ELF-1 (cell line): Measurements from ENCODE around the gene KBTBD3.

ENCODE experiments used
- DNase-seq: peaks from one replicate; pipeline ENCODE4 v3.0.0-alpha.2; 2016; ENCODE audit warnings: low read depth, low spot score

KBTBD3 gene, protein sequence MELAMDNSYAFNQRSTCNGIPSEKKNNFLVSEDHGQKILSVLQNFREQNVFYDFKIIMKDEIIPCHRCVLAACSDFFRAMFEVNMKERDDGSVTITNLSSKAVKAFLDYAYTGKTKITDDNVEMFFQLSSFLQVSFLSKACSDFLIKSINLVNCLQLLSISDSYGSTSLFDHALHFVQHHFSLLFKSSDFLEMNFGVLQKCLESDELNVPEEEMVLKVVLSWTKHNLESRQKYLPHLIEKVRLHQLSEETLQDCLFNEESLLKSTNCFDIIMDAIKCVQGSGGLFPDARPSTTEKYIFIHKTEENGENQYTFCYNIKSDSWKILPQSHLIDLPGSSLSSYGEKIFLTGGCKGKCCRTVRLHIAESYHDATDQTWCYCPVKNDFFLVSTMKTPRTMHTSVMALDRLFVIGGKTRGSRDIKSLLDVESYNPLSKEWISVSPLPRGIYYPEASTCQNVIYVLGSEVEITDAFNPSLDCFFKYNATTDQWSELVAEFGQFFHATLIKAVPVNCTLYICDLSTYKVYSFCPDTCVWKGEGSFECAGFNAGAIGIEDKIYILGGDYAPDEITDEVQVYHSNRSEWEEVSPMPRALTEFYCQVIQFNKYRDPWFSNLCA

GRCh38 chr11:106076919-106077608 is at the start of gene KBTBD3:
TSS of gene KBTBD3 (minus strand) at chr11:106077347. CDS start at chr11:106059097, 18,250 bp downstream.
- DNase-seq = peak; percentile 99

- DNase-seq = peak; percentile 50
These were observed 44.6 kb upstream of the KBTBD3 start for GRCh38 chr11:106121570-106122320.

DNA sequence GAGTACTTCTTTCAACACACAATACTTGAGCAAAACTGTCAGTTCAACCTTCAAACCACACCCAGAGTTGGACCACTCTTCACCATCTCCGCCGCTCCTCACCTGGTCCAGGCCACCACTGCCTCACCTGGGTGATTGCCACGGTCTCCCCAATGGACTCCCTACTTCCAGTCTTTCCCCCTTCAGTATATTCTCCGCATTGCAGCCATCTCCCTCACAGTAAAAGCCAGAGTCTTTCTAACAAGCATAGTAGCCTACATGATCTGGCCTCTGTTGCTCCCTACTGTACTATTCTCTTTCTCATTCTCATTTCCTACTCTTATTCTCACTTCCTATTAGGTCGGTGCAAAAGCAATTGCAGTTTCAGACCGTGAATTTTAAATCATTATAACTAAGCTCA is 28.8 kb upstream of the KBTBD3 start:
- DNase-seq = no peak

DNA sequence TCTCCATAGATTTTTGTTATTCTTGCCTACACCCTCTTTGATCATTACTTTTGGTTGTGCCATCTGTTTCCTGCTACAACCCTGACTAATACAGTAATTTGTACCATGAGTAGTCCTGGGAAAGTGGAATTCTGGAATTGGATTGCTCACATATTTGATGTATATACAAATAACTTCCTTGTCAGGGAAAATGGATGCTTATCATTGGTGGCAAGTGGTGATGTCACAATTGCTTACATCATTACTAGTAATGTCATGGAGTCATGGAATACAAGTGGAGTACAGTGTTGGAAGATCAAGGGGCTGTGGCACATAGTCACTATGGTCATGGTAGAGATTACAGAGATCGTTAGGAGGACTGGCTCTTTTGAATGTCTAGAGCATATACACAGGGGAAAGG is 24.7 kb upstream of the KBTBD3 start:
- no peak for DNase-seq

- DNase-seq = no peak
These were observed 24.2 kb upstream of the KBTBD3 start for GRCh38 chr11:106101370-106101769.

GRCh38 chr11:106098893-106099553 is 21.9 kb upstream of the KBTBD3 start:
- DNase-seq = no peak

DNA sequence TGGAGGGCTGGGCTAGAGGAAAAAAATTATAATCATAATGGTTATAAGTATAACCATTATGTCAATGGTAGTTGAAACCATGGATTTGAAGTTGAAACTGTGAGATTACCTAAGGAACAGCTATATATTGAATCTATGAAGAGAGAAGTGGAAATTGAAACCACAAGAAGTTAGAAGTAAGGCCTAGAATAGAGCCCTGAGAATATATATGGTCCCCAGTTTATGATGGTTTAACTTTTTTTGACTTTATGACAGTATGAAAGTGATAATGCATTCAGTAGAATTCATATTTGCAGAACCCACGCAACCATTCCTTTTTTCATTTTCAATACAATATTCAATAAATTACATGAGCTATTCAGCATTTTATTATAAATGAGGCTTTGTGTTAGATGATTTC is 15.3 kb upstream of the KBTBD3 start:
- DNase-seq = no peak

GRCh38 chr11:106091480-106092123 is 14.5 kb upstream of the KBTBD3 start:
- no peak for DNase-seq

GRCh38 chr11:106088896-106089295 is 11.7 kb upstream of the KBTBD3 start:
- no peak for DNase-seq

- peak; percentile 4 for DNase-seq
These were observed 10.8 kb upstream of the KBTBD3 start for GRCh38 chr11:106087815-106088435.

DNA sequence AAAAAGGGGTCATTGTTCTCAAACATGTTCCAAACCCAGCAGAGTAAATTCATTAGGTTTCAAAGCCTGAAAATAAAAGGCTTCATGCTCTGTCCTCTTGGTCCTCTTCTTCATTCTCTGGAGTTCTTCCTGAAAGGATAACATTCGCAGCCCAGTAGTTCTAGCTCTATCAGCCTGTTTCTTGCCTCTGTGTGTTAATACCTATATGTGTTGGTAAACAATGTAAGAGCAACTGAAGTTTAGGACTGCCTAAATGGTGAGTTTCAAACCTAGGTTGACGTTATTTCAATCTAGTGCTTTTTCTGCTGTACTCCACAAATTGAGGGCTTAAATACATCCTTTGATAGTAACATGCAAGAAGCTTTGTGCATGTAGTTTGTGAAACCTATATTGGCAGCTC is 9.7 kb upstream of the KBTBD3 start:
- no peak for DNase-seq

- no peak for DNase-seq
These were observed 9.0 kb upstream of the KBTBD3 start for GRCh38 chr11:106086135-106086534.

DNA sequence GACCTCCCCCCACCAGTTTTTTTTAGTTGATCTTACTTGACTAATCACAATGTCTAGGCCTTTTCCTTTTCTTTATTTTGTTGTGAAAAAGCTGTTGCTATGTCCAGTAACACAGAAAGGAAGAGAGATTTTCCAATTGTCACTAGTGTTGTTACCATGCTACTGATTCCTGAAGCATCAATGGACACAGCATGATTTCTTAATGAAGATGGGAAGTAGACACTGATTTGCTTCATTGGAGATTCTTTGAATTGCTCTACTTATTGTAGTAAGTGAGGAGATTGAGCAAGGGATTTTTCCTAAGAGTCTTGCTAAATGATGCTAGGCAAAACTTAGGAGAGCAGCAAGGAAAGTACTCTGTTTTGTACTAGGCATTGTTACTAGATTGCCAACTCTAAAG is 4.9 kb upstream of the KBTBD3 start:
- no peak for DNase-seq

DNA sequence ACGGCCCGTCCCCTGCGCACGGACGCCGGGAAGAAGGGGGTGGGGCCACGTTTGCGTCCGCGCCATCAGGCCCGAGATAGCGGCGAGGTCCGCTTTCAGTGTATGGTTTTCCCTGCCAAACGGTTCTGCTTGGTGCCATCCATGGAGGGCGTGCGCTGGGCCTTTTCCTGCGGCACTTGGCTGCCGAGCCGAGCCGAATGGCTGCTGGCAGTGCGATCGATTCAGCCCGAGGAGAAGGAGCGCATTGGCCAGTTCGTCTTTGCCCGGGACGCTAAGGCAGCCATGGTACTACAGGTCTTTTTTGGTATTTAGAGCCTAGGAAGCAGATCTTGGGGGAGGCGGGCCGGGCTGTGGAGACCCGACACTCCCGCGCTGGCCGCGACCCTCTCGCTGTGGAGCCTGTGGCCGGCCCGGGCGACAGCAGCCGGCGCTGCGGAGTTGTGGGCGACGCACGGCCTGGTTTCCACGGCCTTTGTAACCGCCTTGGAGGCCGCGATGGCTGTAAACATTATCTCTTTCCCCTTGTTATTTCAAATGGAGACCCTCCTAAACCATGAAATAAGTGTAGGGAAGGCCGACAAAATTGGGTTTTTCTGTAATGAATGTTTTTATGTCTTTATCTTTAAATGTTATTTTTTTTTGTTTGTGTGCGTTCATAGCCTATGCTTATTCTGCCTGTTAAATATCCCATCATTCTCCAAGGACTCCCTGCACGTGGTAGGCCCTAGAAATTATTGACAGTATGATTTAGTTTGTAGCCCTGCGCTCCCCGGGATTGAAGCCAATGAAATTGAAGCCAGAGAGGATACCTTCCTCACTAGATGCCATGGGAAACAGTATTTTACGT is 685 bp upstream of the KBTBD3 start, which contains the start of gene AASDHPPT:
Gene AASDHPPT (plus strand): TSS at position 54 of the 847 bp plus-strand sequence. CDS start 49 bp downstream, at position 103.
- DNase-seq = no peak

GRCh38 chr11:106076171-106076918 is 802 bp downstream of the KBTBD3 start:
- no peak for DNase-seq

DNA sequence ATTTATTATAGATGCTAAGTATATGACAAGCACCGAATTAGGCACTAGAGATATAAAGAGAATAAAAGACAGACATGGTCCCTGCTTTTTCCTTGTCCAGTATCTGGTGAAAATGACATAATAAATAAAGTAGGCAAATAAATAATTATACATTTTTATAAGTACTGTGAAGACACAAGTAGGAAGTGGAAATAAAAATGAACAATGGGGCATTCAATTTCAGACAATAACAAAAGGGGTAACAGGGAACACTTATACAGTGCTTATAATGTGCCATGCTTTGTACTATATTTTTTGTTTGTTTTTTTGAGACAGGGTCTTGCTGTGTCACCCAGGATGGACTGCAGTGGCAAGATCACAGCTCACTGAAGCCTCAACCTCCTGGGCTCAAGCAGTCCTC is 4.3 kb downstream of the KBTBD3 start:
- no peak for DNase-seq

GRCh38 chr11:106070606-106071005 is 6.5 kb downstream of the KBTBD3 start:
- DNase-seq = no peak

- DNase-seq = no peak
These were observed 14.1 kb downstream of the KBTBD3 start for GRCh38 chr11:106063009-106063408.
